Measurements from ENCODE around the gene AKAP14. TPM values are rescaled to one million over a fixed set of nuclear protein-coding genes. Genes with fewer than 3 reads are reported as not detected.
A peak's percentile ranks its signal among the peaks of the same experiment; 100 is the strongest.
"Not testable (repeated sequence)": the region's sequence is repeated elsewhere in the genome, so short reads cannot be mapped to it uniquely, and the experiment has no call there.

The AKAP14 gene
- total RNA-seq, 2 experiments from 2014 or later, result not detected

DNA sequence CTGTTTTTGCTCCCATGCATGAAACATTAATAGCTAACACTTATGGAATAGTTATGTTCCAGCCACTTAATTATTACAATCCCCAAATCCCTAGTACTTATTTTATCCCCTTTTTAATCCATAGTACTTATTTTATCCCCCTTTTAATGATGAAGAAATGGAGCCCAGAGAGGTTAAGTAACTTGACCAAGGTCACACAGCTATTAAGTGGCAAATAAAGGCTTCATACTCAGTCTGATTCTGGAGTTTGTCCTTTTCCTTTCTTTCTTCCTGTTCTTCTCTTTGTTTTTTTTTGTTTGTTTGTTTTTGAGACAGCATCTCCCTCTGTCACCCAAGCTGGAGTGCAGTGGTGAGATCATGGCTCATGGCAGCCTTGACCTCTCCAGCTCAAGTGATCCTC, 45.6 kb downstream of the AKAP14 start:
- H3K36me3 Mint-ChIP-seq (ENCODE audit: low read depth), result peaks cover 3% of the 10 kb centered on the region
- no peak overlapping the region for H3K4me3 Mint-ChIP-seq
- H3K9me3 Mint-ChIP-seq (ENCODE audit: insufficient read depth), result no peaks in the 10 kb centered on the region
- ATAC-seq (no peak), DNase-seq (no peak)
- POLR2A ChIA-PET, result no interaction called here
- H3K27me3 Mint-ChIP-seq (ENCODE audit: low read depth), result no peaks in the 10 kb centered on the region
- H3K27ac Mint-ChIP-seq, result no peak overlapping the region
- CTCF ChIA-PET, result no interaction called here
- H3K4me1 Mint-ChIP-seq (ENCODE audit: low read depth), result peaks cover 22% of the 10 kb centered on the region

DNA sequence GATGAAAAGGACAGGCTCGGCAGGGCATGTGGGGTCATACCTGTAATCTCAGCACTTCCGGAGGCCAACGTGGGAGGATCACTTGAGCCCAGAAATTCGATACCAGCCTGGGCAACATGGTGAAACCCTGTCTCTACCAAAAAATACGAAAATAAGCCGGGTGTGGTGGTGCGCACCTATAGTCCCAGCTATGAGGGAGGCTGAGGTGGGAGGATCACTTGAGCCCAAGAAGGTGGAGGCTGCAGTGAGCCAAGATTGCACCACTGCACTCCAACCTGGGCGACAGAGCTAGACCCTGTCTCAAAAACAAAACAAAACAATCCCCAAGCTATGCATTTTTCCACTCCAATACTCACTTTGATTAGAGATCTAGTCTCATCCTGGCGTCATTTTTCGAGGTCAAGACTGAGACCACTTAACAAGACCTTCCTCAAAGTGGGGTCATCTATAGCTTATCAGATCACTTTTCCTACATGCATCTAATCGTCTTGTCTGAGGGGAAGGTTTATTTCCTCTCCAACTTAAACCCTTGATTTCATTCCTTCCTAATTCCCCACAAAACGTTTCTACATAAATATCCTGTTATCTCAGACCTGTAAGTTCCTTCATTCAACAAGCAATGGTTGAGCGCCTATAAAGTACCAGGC, 46.6 kb downstream of the AKAP14 start:
- ChIA-PET POLR2A (no interaction called here), CTCF (interaction anchor here (0.9 kb wide), 1 partner anchor 12 kb away, joined by 3 read pairs; no protein-coding TSS in a partner anchor)
- no peaks in the 10 kb centered on the region for H3K27me3 Mint-ChIP-seq (ENCODE audit: low read depth)
- ATAC-seq (no peak), DNase-seq (no peak)
- H3K4me3 Mint-ChIP-seq, result peak overlapping the region; percentile 95
- peaks cover 22% of the 10 kb centered on the region for H3K4me1 Mint-ChIP-seq (ENCODE audit: low read depth)
- H3K9me3 Mint-ChIP-seq (ENCODE audit: insufficient read depth), result no peaks in the 10 kb centered on the region
- peaks cover 3% of the 10 kb centered on the region for H3K36me3 Mint-ChIP-seq (ENCODE audit: low read depth)
- H3K27ac Mint-ChIP-seq, result peak overlapping the region; percentile 97

DNA sequence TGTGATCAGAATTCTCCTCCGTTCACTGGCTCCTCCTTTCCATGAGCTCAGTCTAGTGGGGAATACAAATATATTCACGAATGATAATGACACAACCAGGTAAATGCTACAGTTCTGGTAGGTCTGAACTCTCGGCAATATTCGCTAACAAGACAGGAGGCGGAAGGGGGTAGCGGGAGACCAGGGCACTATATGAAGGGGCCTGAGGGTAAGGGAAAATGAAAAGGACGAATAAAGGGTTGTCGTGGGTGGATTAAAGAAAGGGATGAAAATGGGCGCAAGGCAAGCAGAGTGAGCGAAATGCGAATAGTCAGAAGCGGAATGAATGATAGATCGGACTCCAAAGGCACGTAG, 47.1 kb downstream of the AKAP14 start:
- Mint-ChIP-seq H3K9me3 (ENCODE audit: insufficient read depth) (no peaks in the 10 kb centered on the region), H3K36me3 (ENCODE audit: low read depth) (peaks cover 3% of the 10 kb centered on the region), H3K27ac (peak overlapping the region; percentile 97), H3K27me3 (ENCODE audit: low read depth) (no peaks in the 10 kb centered on the region), H3K4me3 (peak overlapping the region; percentile 95), H3K4me1 (ENCODE audit: low read depth) (peaks cover 22% of the 10 kb centered on the region)
- ATAC-seq (peak; percentile 18), DNase-seq (peak; percentile 24)
- CTCF ChIA-PET, result interaction anchor here (0.9 kb wide), 1 partner anchor 13 kb away, joined by 3 read pairs; no protein-coding TSS in a partner anchor
- POLR2A ChIA-PET, result no interaction called here

DNA sequence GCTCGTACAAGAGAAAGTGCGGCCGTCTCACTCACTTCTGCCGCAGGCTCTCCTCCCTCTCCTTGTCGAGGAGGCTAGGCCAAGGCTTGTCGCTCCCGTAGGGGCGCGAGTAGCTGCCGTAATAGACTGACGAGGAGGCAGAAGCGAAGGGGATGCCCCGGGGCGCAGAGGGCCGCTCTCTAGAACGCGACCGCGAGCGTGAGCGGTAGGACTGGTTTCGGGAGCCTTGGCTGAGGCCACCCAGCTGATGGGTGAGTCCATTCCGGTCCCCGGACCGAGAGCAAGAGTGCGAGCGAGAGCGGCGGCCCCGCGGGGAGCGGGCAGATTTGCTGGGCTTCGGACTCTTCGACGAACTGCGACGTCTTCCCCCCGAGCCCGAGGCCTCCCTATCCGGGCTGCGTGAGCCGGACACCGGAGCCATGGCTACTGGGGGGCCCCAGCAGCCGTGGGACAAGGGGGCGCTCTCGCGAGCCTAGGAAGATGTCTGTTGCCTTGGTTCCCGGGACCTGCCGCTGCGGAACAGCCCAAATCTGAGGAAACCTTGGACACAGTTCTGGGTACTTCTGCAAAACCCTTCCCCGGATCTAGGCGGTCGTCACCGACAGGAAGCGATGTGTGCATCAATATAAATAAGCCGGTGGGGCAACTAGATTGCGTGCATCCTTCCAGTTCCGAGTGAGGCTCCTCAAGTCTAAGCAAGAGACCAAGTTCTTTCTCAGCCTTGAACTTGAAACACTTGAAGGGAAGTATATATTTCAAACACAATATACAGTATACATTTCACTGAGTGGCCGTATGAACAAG, 47.7 kb downstream of the AKAP14 start, which contains the start of gene NKAP:
Gene NKAP, minus strand, starts transcription at position 567 of the 804 bp plus-strand sequence. Its CDS starts 146 bp downstream, at position 421.
- H3K36me3 Mint-ChIP-seq (ENCODE audit: low read depth), result peaks cover 3% of the 10 kb centered on the region
- ATAC-seq (peak; percentile 83), DNase-seq (peak; percentile 84)
- peaks cover under 1% of the 10 kb centered on the region for H3K27me3 Mint-ChIP-seq (ENCODE audit: low read depth)
- H3K9me3 Mint-ChIP-seq (ENCODE audit: insufficient read depth), result no peaks in the 10 kb centered on the region
- POLR2A ChIA-PET, result no interaction called here
- H3K4me3 Mint-ChIP-seq, result peak within 1 kb of the TSS; percentile 95
- peaks cover 22% of the 10 kb centered on the region for H3K4me1 Mint-ChIP-seq (ENCODE audit: low read depth)
- CTCF ChIA-PET, result no interaction called here
- peak within 1 kb of the TSS; percentile 97 for H3K27ac Mint-ChIP-seq

DNA sequence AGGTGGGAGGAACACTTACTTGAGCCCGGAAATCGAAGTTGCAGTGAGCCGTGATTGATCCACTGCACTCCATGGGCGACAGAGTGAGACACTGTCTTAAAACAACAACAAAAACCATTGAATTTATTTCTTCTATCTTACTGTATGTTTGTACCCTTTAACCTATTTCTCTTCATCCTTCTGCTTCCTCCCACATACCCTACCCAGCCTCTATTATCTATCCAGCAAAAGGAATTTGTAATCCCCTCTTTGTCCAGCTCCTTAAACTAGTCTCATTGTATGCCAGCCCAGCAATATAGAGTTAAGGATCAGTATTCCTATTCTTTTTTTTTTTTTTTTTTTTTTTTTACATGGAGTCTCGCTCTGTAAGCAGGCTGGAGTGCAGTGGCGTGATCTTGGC, 49.8 kb downstream of the AKAP14 start:
- H3K4me3 Mint-ChIP-seq, result no peak overlapping the region
- ChIA-PET CTCF (interaction anchor here (1.1 kb wide), 1 partner anchor 11 kb away, joined by 3 read pairs; no protein-coding TSS in a partner anchor), POLR2A (no interaction called here)
- H3K27me3 Mint-ChIP-seq (ENCODE audit: low read depth), result peaks cover 7% of the 10 kb centered on the region
- peaks cover 3% of the 10 kb centered on the region for H3K36me3 Mint-ChIP-seq (ENCODE audit: low read depth)
- no peak for ATAC-seq
- H3K4me1 Mint-ChIP-seq (ENCODE audit: low read depth), result peaks cover 23% of the 10 kb centered on the region
- no peak for DNase-seq
- no peaks in the 10 kb centered on the region for H3K9me3 Mint-ChIP-seq (ENCODE audit: insufficient read depth)
- no peak overlapping the region for H3K27ac Mint-ChIP-seq

DNA sequence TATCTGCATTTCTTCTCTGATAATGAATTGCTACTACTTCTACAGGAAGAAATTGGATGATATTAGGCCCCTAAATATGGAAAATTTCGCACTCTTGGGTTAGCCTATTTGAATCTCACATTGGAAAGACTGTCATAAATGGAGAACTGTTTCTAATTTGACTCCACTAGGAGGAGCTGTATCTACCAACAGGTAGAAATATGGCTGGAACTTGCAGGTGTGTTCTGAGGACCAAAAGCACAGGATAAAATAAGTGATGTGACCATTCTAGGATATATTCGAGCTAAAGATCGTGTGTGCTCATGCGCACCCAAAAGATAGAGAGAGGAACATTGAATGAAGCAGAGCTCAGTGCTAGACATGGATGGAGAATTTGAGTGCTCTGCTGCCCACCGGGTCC, 52.7 kb downstream of the AKAP14 start:
- no peak overlapping the region for H3K4me3 Mint-ChIP-seq
- H3K27ac Mint-ChIP-seq, result no peak overlapping the region
- no peaks in the 10 kb centered on the region for H3K9me3 Mint-ChIP-seq (ENCODE audit: insufficient read depth)
- H3K27me3 Mint-ChIP-seq (ENCODE audit: low read depth), result peaks cover 19% of the 10 kb centered on the region
- ATAC-seq (no peak), DNase-seq (no peak)
- CTCF ChIA-PET, result no interaction called here
- POLR2A ChIA-PET, result no interaction called here
- H3K36me3 Mint-ChIP-seq (ENCODE audit: low read depth), result no peaks in the 10 kb centered on the region
- H3K4me1 Mint-ChIP-seq (ENCODE audit: low read depth), result peaks cover 8% of the 10 kb centered on the region

DNA sequence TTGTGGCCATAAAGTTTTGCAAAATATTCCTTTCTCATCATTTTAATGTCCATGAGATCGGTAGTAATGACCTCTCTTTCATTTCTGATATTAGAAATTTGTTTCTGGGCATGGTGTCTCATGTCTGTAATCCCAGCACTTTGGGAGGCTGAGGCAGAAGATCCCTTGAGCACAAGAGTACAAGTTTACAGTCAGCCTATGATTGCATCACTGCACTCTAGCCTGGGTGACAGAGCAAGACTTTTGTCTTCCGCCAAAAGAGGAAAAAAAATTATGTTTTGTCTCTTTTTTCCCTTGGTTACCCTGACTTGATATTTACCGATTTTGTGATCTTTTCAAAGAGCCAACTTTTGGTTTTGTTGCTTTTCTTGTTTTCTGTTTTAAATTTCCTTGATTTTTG, 58.7 kb downstream of the AKAP14 start:
- DNase-seq (no peak), ATAC-seq (no peak)
- Mint-ChIP-seq H3K4me3 (no peak overlapping the region), H3K27me3 (ENCODE audit: low read depth) (peaks cover 37% of the 10 kb centered on the region), H3K9me3 (ENCODE audit: insufficient read depth) (no peaks in the 10 kb centered on the region), H3K27ac (no peak overlapping the region), H3K36me3 (ENCODE audit: low read depth) (no peaks in the 10 kb centered on the region), H3K4me1 (ENCODE audit: low read depth) (peaks cover 28% of the 10 kb centered on the region)
- CTCF ChIA-PET, result no interaction called here
- POLR2A ChIA-PET, result no interaction called here

DNA sequence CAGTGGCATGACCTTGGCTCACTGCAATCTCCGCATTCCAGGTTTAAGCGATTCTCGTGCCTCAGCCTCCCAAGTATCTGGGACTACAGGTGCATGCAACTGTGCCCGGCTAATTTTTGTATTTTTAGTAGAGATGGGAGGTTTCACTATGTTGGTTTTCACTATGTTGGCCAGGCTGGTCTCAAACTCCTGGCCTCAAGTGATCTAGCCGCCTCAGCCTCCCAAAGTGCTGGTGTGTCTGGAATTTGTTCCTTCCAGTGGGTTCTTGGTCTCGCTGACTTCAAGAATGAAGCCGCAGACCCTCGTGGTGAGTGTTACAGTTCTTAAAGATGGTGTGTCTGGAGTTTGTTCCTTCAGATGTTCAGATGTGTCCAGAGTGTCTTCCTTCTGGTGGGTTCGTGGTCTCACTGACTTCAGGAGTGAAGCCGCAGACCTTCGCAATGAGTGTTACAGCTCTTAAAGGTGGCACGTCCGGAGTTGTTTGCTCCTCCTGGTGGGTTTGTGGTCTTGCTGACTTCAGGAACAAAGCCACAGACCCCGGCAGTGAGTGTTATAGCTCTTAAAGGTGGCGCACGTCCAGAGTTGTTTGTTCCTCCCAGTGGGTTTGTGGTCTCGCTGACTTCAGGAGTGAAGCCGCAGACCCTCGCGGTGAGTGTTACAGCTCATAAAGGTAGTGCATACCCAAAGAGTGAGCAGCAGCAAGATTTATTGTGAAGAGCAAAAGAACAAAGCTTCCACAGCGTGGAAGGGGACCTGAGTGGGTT, 60.3 kb downstream of the AKAP14 start:
- Mint-ChIP-seq H3K4me3 (peak overlapping the region; percentile 31), H3K27ac (peak overlapping the region; percentile 57), H3K27me3 (ENCODE audit: low read depth) (peaks cover 43% of the 10 kb centered on the region), H3K4me1 (ENCODE audit: low read depth) (peaks cover 28% of the 10 kb centered on the region)
- DNase-seq, result peak; percentile 83
- ATAC-seq, result peak; percentile 91
- POLR2A ChIA-PET; H3K9me3 Mint-ChIP-seq (ENCODE audit: insufficient read depth); H3K36me3 Mint-ChIP-seq (ENCODE audit: low read depth): not testable (repeated sequence)
- CTCF ChIA-PET, result interaction anchor here (0.9 to 1.3 kb wide), 2 partner anchors 11 to 295 kb away, joined by 3 read pairs; partner anchors contain the start of gene ZBTB33

DNA sequence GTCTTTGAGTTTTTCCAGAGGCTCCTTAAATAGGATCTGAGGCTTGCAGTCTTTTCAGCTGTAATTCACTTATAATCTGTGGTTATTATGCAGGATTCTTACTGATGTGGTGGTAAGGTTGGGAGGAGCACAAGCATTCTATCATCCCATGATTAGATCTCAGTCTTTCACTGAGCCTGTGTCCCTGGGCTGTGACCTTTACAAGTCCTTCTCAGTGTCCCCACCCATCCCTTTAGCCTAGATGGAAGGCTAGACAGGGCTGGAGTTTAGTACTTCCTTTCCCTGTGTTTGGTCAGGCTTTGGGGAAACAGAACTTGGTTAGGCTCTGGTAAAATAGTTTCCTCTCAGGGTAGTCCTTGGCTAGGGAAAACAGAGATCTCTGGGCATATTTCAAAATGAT, 64.9 kb downstream of the AKAP14 start:
- Mint-ChIP-seq H3K4me3 (no peak overlapping the region), H3K4me1 (ENCODE audit: low read depth) (peaks cover 15% of the 10 kb centered on the region), H3K27ac (no peak overlapping the region), H3K36me3 (ENCODE audit: low read depth) (no peaks in the 10 kb centered on the region), H3K27me3 (ENCODE audit: low read depth) (peaks cover 32% of the 10 kb centered on the region), H3K9me3 (ENCODE audit: insufficient read depth) (no peaks in the 10 kb centered on the region)
- ChIA-PET CTCF (interaction anchor here (1.0 kb wide), 1 partner anchor 290 kb away, joined by 3 read pairs; the partner anchor contains the start of gene ZBTB33), POLR2A (no interaction called here)
- no peak for ATAC-seq
- no peak for DNase-seq

DNA sequence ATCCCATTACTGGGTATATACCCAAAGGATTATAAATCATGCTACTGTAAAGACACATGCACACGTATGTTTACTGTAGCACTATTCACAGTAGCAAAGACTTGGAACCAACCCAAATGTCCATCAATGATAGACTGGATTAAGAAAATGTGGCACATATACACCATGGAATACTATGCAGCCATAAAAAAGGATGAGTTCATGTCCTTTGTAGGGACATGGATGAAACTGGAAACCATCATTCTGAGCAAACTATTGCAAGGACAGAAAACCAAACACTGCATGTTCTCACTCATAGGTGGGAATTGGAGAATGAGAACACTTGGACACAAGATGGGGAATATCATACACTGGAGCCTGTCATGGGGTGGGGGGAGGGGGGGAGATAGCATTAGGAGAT, 71.1 kb downstream of the AKAP14 start:
- H3K36me3 Mint-ChIP-seq (ENCODE audit: low read depth); H3K4me3 Mint-ChIP-seq; DNase-seq; H3K4me1 Mint-ChIP-seq (ENCODE audit: low read depth); CTCF ChIA-PET; H3K27ac Mint-ChIP-seq; POLR2A ChIA-PET; H3K9me3 Mint-ChIP-seq (ENCODE audit: insufficient read depth); ATAC-seq: not testable (repeated sequence)
- H3K27me3 Mint-ChIP-seq (ENCODE audit: low read depth), result peaks cover 17% of the 10 kb centered on the region
